ENCODE data around the gene CCDC141.

DNA sequence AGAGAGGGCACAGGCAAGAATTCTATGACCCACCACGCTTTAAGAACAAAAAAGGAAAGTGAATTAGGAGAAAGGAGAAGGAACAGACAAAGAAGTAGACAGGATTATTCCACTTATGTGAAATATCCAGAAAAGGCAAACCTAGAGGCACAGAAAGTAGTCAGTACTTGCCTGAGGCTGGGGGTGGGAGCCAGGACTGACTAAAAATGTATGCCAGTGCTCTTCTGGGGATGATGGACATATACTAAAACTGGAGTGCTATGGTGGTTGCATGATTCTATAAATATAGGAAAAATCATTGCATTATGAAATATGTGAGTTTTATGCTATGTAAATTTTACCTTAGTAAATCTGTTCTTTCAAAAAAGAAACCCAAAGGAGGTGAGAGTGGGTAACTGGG, 168.9 kb downstream of the CCDC141 start:
- TF ChIP-seq POLR2A (IDR thresholded peaks at IDR 0.05; ENCODE audit: low read length) (no peak), GATA1 (IDR thresholded peaks at IDR 0.05; ENCODE audit: low read depth, low read length) (no peak)

Measured in erythroblast (primary cell).